WTC11 (cell line): ENCODE measurements around the gene PRSS38. TPM values are rescaled to one million over a fixed set of nuclear protein-coding genes. Genes with fewer than 3 reads are reported as not detected.

ENCODE experiments used
- ATAC-seq: fragments of 200-7000 bp; cut with Tn5 transposase; 2 replicates; pipeline ENCODE4 v1.10.0; 2021; ENCODE audit warnings: mild to moderate bottlenecking, moderate library complexity
- CTCF ChIA-PET: fragments of 300-600 bp; sonication (Branson Sonifier 250); formaldehyde crosslinking; loops from one replicate; lab custom pipeline; 2021; ENCODE audit warnings: antibody characterized with exemption; lab: Charles Lee
- POLR2A ChIA-PET: fragments of 350-600 bp; sonication (Branson Sonifier 250); formaldehyde crosslinking; loops from one replicate; lab custom pipeline; 2021; ENCODE audit warnings: antibody characterized with exemption; lab: Charles Lee
- DNase-seq: peaks from one replicate; pipeline ENCODE4 v3.0.0; 2021; ENCODE audit warnings: low spot score
- H3K27ac Mint-ChIP-seq: 2 replicates; pipeline ENCODE4 v1.8.0; 2021; ENCODE audit warnings: mixed read lengths
- H3K27me3 Mint-ChIP-seq: 2 replicates; pipeline ENCODE4 v1.8.0; 2021; ENCODE audit warnings: low read depth, mild to moderate bottlenecking, moderate library complexity, mixed read lengths
- H3K36me3 Mint-ChIP-seq: 2 replicates; pipeline ENCODE4 v1.8.0; 2021; ENCODE audit warnings: mixed read lengths
- H3K4me1 Mint-ChIP-seq: 2 replicates; pipeline ENCODE4 v1.8.0; 2022; ENCODE audit warnings: mixed read lengths
- H3K4me3 Mint-ChIP-seq: 2 replicates; pipeline ENCODE4 v1.8.0; 2021; ENCODE audit warnings: mild to moderate bottlenecking, moderate library complexity, mixed read lengths
- H3K9me3 Mint-ChIP-seq: 2 replicates; pipeline ENCODE4 v1.8.0; 2021; ENCODE audit warnings: mixed read lengths
- AR ChIP-seq: fragments of 250-450 bp; sonication (Bioruptor Pico); IDR thresholded peaks from 2 replicates; pipeline ENCODE4 v1.9.0; 2021; ENCODE audit warnings: mild to moderate bottlenecking
- ATF3 ChIP-seq: sonication (generic); formaldehyde crosslinking; conservative IDR thresholded peaks from 2 replicates; pipeline ENCODE4 v1.8.1; 2022; ENCODE audit warnings: mild to moderate bottlenecking, missing genetic modification reagents
- E2F1 ChIP-seq: sonication (generic); formaldehyde crosslinking; IDR thresholded peaks from 2 replicates; pipeline ENCODE4 v1.8.0; 2022; ENCODE audit warnings: mild to moderate bottlenecking, missing genetic modification reagents
- E2F5 ChIP-seq: sonication (generic); formaldehyde crosslinking; IDR thresholded peaks from 2 replicates; pipeline ENCODE4 v1.8.1; 2022; ENCODE audit warnings: mild to moderate bottlenecking, moderate library complexity, missing genetic modification reagents
- FOXJ3 ChIP-seq: sonication (generic); formaldehyde crosslinking; IDR thresholded peaks from 2 replicates; pipeline ENCODE4 v1.9.0; 2021; ENCODE audit warnings: missing genetic modification reagents, mild to moderate bottlenecking, borderline replicate concordance
- HMGA2 ChIP-seq: fragments of 250-450 bp; sonication (Bioruptor Pico); IDR thresholded peaks from 2 replicates; pipeline ENCODE4 v1.4.0; 2021; ENCODE audit warnings: mild to moderate bottlenecking, moderate library complexity
- JAZF1 ChIP-seq: fragments of 250-450 bp; sonication (Bioruptor Pico); IDR thresholded peaks from 2 replicates; pipeline ENCODE4 v1.9.0; 2021; ENCODE audit warnings: moderate library complexity, mild to moderate bottlenecking, inconsistent platforms
- KAT7 ChIP-seq: sonication (generic); formaldehyde crosslinking; IDR thresholded peaks from 2 replicates; pipeline ENCODE4 v1.8.1; 2023; ENCODE audit warnings: missing genetic modification reagents, mild to moderate bottlenecking, borderline replicate concordance
- MYBL2 ChIP-seq: sonication (generic); formaldehyde crosslinking; IDR thresholded peaks from 2 replicates; pipeline ENCODE4 v1.8.1; 2023; ENCODE audit warnings: mild to moderate bottlenecking, moderate library complexity, missing genetic modification reagents
- NFE2L1 ChIP-seq: sonication (generic); formaldehyde crosslinking; IDR thresholded peaks from 2 replicates; pipeline ENCODE4 v1.8.1; 2023; ENCODE audit warnings: missing genetic modification reagents
- NR1H2 ChIP-seq: sonication (generic); formaldehyde crosslinking; IDR thresholded peaks from 2 replicates; pipeline ENCODE4 v1.9.0; 2021; ENCODE audit warnings: mild to moderate bottlenecking, moderate library complexity, missing genetic modification reagents
- NR2C2 ChIP-seq: sonication (generic); formaldehyde crosslinking; IDR thresholded peaks from 2 replicates; pipeline ENCODE4 v1.8.0; 2022; ENCODE audit warnings: mild to moderate bottlenecking, missing genetic modification reagents
- OVOL2 ChIP-seq: fragments of 250-450 bp; sonication (Bioruptor Pico); IDR thresholded peaks from 2 replicates; pipeline ENCODE4 v1.9.0; 2021; ENCODE audit warnings: mild to moderate bottlenecking, borderline replicate concordance
- PRDM15 ChIP-seq: sonication (generic); formaldehyde crosslinking; IDR thresholded peaks from 2 replicates; pipeline ENCODE4 v1.8.0; 2022; ENCODE audit warnings: missing genetic modification reagents
- SMAD4 ChIP-seq: sonication (generic); formaldehyde crosslinking; IDR thresholded peaks from 2 replicates; pipeline ENCODE4 v1.8.0; 2022; ENCODE audit warnings: mild to moderate bottlenecking, missing genetic modification reagents
- SOX15 ChIP-seq: fragments of 250-450 bp; sonication (Bioruptor Pico); IDR thresholded peaks from 2 replicates; pipeline ENCODE4 v1.9.0; 2021; ENCODE audit warnings: mild to moderate bottlenecking
- SP1 ChIP-seq: sonication (generic); formaldehyde crosslinking; conservative IDR thresholded peaks from 2 replicates; pipeline ENCODE4 v1.8.1; 2022; ENCODE audit warnings: missing genetic modification reagents
- ZMAT4 ChIP-seq: fragments of 250-450 bp; sonication (Bioruptor Pico); IDR thresholded peaks from 2 replicates; pipeline ENCODE4 v1.9.0; 2021; ENCODE audit warnings: mild to moderate bottlenecking
- ZNF138 ChIP-seq: sonication (generic); formaldehyde crosslinking; conservative IDR thresholded peaks from 2 replicates; pipeline ENCODE4 v1.8.1; 2022; ENCODE audit warnings: mild to moderate bottlenecking, moderate library complexity, missing genetic modification reagents
- ZNF317 ChIP-seq: sonication (generic); formaldehyde crosslinking; IDR thresholded peaks from 2 replicates; pipeline ENCODE4 v1.8.1; 2023; ENCODE audit warnings: low read depth, mild to moderate bottlenecking, moderate library complexity, missing genetic modification reagents, borderline replicate concordance
- ZNF396 ChIP-seq: fragments of 250-450 bp; sonication (Bioruptor Pico); IDR thresholded peaks from 2 replicates; pipeline ENCODE4 v1.8.0; 2021; ENCODE audit warnings: mild to moderate bottlenecking, moderate library complexity, borderline replicate concordance
- ZNF416 ChIP-seq: fragments of 250-450 bp; sonication (Bioruptor Pico); IDR thresholded peaks from 2 replicates; pipeline ENCODE4 v1.9.0; 2021; ENCODE audit warnings: mild to moderate bottlenecking, inconsistent platforms
- ZNF423 ChIP-seq: fragments of 250-450 bp; sonication (Bioruptor Pico); IDR thresholded peaks from 2 replicates; pipeline ENCODE4 v2.1.2; 2022; ENCODE audit warnings: mild to moderate bottlenecking, moderate library complexity
- total RNA-seq: library from RNA; stranded (reverse); gene quantifications from 3 replicates; pipeline ENCODE4 v1.2.3, GENCODE V29; 2021

PRSS38 gene
- total RNA-seq, 1 experiment from 2014 or later: not detected

- TF ChIP-seq ZNF317 (CRISPR knock-in tag) (no peak), HMGA2 (CRISPR knock-in tag) (no peak), NFE2L1 (CRISPR knock-in tag) (no peak), E2F5 (no peak), NR1H2 (CRISPR knock-in tag) (no peak), E2F1 (no peak), ZNF138 (no peak), SMAD4 (CRISPR knock-in tag) (no peak), SP1 (CRISPR knock-in tag) (peak; percentile 87), PRDM15 (CRISPR knock-in tag) (no peak), ZNF423 (CRISPR knock-in tag) (0 out of 2 replicates have a peak, but pooled peaks have one; percentile 6), MYBL2 (CRISPR knock-in tag) (no peak), ZNF396 (no peak), JAZF1 (CRISPR knock-in tag) (no peak), ZNF416 (no peak)
- TF ChIP-seq, all 79 proteins: peak for 5
Measured at GRCh38 chr1:227788271-227789083, 27.0 kb upstream of the PRSS38 start (continued).

- POLR2A ChIA-PET: no interaction called here
- DNase-seq: no peak
- Mint-ChIP-seq H3K27me3 (peaks cover 50% of the 10 kb centered on the region), H3K36me3 (no peaks in the 10 kb centered on the region), H3K4me1 (peaks cover 20% of the 10 kb centered on the region), H3K4me3 (peak overlapping the region; percentile 76), H3K27ac (no peak overlapping the region), H3K9me3 (no peaks in the 10 kb centered on the region)
- ATAC-seq: no peak
- CTCF ChIA-PET: interaction anchor here (0.6 to 3.4 kb wide), 9 partner anchors 30 to 340 kb away, joined by 3 to 42 read pairs (median 3); partner anchors contain the start of gene WNT9A
- TF ChIP-seq ZNF396 (no peak), ZMAT4 (CRISPR knock-in tag) (no peak), E2F5 (no peak), ATF3 (no peak), SOX15 (no peak), AR (CRISPR knock-in tag) (no peak), OVOL2 (CRISPR knock-in tag) (no peak), NR1H2 (CRISPR knock-in tag) (no peak), NR2C2 (CRISPR knock-in tag) (no peak), KAT7 (CRISPR knock-in tag) (no peak), FOXJ3 (no peak)
Measured at GRCh38 chr1:227789084-227790033, 26.1 kb upstream of the PRSS38 start.
